ENCODE measurements around the gene NDUFB4. TPM values are rescaled to one million over a fixed set of nuclear protein-coding genes. Genes with fewer than 3 reads are reported as not detected.
A peak's percentile ranks its signal among the peaks of the same experiment; 100 is the strongest.

The NDUFB4 gene
- total and polyA plus RNA-seq, 7 experiments from 2014 or later, result 63.4 to 277 (median 78.0) TPM

DNA sequence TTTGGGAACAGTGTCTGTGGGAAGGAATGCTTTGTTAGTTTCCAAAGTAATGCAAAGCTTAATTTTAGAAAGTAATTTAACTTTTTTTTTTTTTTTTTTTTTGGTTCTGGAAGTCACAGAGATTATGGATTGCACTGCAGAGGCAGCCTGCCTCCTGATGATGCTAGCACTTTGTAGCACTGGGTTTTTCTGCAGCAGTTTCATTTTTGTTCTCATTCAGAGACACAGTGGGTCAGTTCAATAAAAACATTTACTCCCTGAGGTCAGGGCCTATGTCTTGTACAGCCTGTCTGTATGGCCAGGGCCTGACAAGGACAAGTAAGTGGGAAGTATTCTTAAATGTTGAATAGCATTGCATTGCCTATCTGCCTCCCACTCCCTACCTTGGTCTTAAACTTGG is 39.0 kb upstream of the NDUFB4 start:
- peak overlapping the region in 1 of 10 donors; percentile 22 for H3K4me3 Mint-ChIP-seq
- no peaks in the 10 kb centered on the region for H3K36me3 Mint-ChIP-seq
- DNase-seq (no peak), ATAC-seq (no peak)
- no peaks in the 10 kb centered on the region for H3K36me3 ChIP-seq (ENCODE audit: control insufficient read depth in 2 of 3, insufficient read depth in 3 of 3, low read length in 3 of 3)
- H3K27me3 Mint-ChIP-seq, result peaks cover 0 to 13% (median 11%) of the 10 kb centered on the region in 5 donors
- POLR2A ChIA-PET, result interaction anchor here (0.7 kb wide), 1 partner anchor 106 kb away, joined by 7 read pairs; no protein-coding TSS in a partner anchor
- intact Hi-C loops (cut with micrococcal nuclease), result no loop called here
- peak overlapping the region in 3 of 9 donors; percentile 26 to 90 (median 40) for H3K27ac Mint-ChIP-seq
- CTCF ChIA-PET, result interaction anchor here (0.7 to 9.7 kb wide), 8 partner anchors 10 to 314 kb away, joined by 3 to 114 read pairs (median 4); no protein-coding TSS in a partner anchor
- H3K27me3 ChIP-seq (ENCODE audit: control insufficient read depth in 2 of 2, insufficient read depth in 2 of 2, low read length in 2 of 2), result peaks cover 0 to 4% of the 10 kb centered on the region in 2 donors
- no peaks in the 10 kb centered on the region for H3K9me3 ChIP-seq (ENCODE audit: control insufficient read depth in 2 of 3, low read length in 3 of 3)
- H3K4me3 ChIP-seq (ENCODE audit: low read length), result no peak overlapping the region
- no peak overlapping the region for H3K27ac ChIP-seq (ENCODE audit: low read depth, low read length)
- H3K9me3 Mint-ChIP-seq, result peaks cover 0 to 1% (median 0%) of the 10 kb centered on the region in 11 donors
- peaks cover 6 to 23% (median 16%) of the 10 kb centered on the region in 7 donors for H3K4me1 Mint-ChIP-seq
- peaks cover 6% of the 10 kb centered on the region in 2 donors for H3K4me1 ChIP-seq (ENCODE audit: control insufficient read depth in 2 of 2, insufficient read depth in 2 of 2, low read length in 2 of 2)

DNA sequence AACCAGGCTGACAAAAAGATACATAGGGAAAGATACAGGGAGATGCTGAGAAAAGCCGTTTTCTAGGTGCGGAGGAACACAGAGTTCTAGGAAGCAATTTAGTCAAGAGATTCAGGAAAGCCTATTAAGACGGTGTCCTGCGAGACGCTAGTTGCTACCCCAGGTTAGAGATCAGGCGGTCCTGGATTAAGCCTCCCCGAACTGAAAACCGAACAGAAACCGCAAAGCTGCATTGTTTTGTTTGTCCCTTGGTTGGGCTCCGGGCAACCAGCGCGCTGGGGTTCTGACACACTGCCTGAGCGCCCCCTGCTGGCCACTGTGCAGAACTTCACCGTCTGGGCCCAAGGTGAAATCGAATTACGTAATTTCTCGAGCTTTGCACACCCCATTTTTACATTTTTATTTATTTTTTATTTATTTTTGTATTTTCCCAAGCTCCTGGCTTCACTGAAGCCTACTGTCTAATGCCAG is 37.3 kb upstream of the NDUFB4 start:
- peaks cover 6 to 23% (median 16%) of the 10 kb centered on the region in 7 donors for H3K4me1 Mint-ChIP-seq
- Histone ChIP-seq H3K36me3 (ENCODE audit: control insufficient read depth in 2 of 3, insufficient read depth in 3 of 3, low read length in 3 of 3) (no peaks in the 10 kb centered on the region), H3K9me3 (ENCODE audit: control insufficient read depth in 2 of 3, low read length in 3 of 3) (no peaks in the 10 kb centered on the region), H3K27ac (ENCODE audit: low read depth, low read length) (peak overlapping the region; percentile 58), H3K27me3 (ENCODE audit: control insufficient read depth in 2 of 2, insufficient read depth in 2 of 2, low read length in 2 of 2) (peaks cover 0 to 4% of the 10 kb centered on the region in 2 donors), H3K4me1 (ENCODE audit: control insufficient read depth in 2 of 2, insufficient read depth in 2 of 2, low read length in 2 of 2) (peaks cover 6% of the 10 kb centered on the region in 2 donors), H3K4me3 (ENCODE audit: low read length) (peak overlapping the region; percentile 61)
- no peaks in the 10 kb centered on the region for H3K36me3 Mint-ChIP-seq
- H3K4me3 Mint-ChIP-seq, result peak overlapping the region; percentile 75 to 87 (median 82)
- CTCF ChIA-PET, result interaction anchor here (0.6 to 9.7 kb wide), 31 partner anchors 8 to 1356 kb away, joined by 3 to 114 read pairs (median 3); partner anchors contain the start of gene NDUFB4
- H3K27me3 Mint-ChIP-seq, result peaks cover 0 to 13% (median 7%) of the 10 kb centered on the region in 5 donors
- DNase-seq (peak; percentile 80 to 89 (median 88)), ATAC-seq (peak; percentile 97)
- intact Hi-C loops (cut with micrococcal nuclease), result loop anchor here (1.0 to 2.0 kb wide), 8 partner anchors 52 to 667 kb away; partner anchors contain the start of genes LRRC58 (in 2 of the 2), GSK3B (in 1 of the 2), GTF2E1 (in 1 of the 2) and RABL3 (in 1 of the 2)
- H3K27ac Mint-ChIP-seq, result peak overlapping the region; percentile 54 to 91 (median 83)
- POLR2A ChIA-PET, result interaction anchor here (0.6 to 1.5 kb wide), 5 partner anchors 8 to 236 kb away, joined by 3 to 9 read pairs (median 3); partner anchors contain the start of gene NDUFB4
- H3K9me3 Mint-ChIP-seq, result peaks cover 0 to 1% (median 0%) of the 10 kb centered on the region in 11 donors

DNA sequence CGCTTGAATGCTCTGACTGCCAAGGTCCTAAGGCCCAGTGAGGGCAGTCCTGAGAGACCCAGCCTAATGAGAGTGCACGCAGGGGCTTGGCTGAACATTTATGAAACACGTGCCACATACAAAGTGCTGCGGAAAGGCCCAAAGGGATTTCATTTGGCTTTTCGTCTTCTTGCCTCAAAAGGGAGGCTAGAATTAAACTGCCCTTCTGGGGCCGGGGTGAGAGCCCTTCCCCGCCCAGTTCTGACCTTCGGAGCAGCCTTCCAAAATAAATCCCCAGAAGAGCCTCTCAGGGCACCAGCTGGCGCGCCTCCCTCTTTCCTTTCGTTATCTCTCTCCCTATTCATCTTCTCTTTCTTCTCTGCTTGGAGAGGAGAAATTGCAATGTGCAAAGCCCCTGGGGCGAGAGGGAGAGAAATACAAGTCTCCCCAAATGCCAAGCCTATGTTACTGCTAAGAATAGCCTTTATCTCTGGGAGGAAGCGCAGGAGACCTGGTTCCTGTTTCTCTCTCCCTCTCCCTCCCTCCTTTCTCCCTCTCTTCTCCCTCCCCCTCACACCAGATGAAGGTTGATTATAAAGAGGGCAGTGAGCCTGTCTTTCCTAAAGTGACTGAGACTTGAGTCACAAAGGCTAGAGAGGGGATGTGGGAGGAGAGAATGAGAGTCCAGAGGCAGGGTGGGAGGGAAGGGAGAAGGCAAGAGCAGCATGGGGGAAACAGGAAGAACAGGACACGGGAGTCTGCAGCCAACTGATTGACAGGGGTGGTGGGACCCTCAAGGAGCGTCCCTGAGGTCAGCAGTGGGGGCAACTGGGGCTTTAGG is 36.7 kb upstream of the NDUFB4 start:
- peaks cover 6% of the 10 kb centered on the region in 2 donors for H3K4me1 ChIP-seq (ENCODE audit: control insufficient read depth in 2 of 2, insufficient read depth in 2 of 2, low read length in 2 of 2)
- ChIA-PET POLR2A (interaction anchor here (0.6 to 1.5 kb wide), 5 partner anchors 8 to 236 kb away, joined by 3 to 9 read pairs (median 3); partner anchors contain the start of gene NDUFB4), CTCF (interaction anchor here (0.6 to 9.7 kb wide), 28 partner anchors 8 to 493 kb away, joined by 3 to 114 read pairs (median 3); partner anchors contain the start of gene NDUFB4)
- Mint-ChIP-seq H3K27me3 (peaks cover 0 to 18% (median 9%) of the 10 kb centered on the region in 5 donors), H3K27ac (peak overlapping the region in 8 of 9 donors; percentile 50 to 94 (median 82)), H3K9me3 (peaks cover 0 to 1% (median 0%) of the 10 kb centered on the region in 11 donors), H3K4me3 (peak overlapping the region; percentile 58 to 87 (median 76)), H3K36me3 (no peaks in the 10 kb centered on the region), H3K4me1 (peaks cover 6 to 23% (median 16%) of the 10 kb centered on the region in 7 donors)
- H3K36me3 ChIP-seq (ENCODE audit: control insufficient read depth in 2 of 3, insufficient read depth in 3 of 3, low read length in 3 of 3), result no peaks in the 10 kb centered on the region
- peak overlapping the region; percentile 58 for H3K27ac ChIP-seq (ENCODE audit: low read depth, low read length)
- peaks cover 0 to 4% of the 10 kb centered on the region in 2 donors for H3K27me3 ChIP-seq (ENCODE audit: control insufficient read depth in 2 of 2, insufficient read depth in 2 of 2, low read length in 2 of 2)
- DNase-seq (peak in 2 of 9 donors; percentile 9 to 10), ATAC-seq (peak; percentile 23)
- H3K9me3 ChIP-seq (ENCODE audit: control insufficient read depth in 2 of 3, low read length in 3 of 3), result no peaks in the 10 kb centered on the region
- intact Hi-C loops (cut with micrococcal nuclease), result loop anchor here (1.0 to 10.0 kb wide), 9 partner anchors 53 to 985 kb away; partner anchors contain the start of genes LRRC58 (in 2 of the 2), GSK3B (in 1 of the 2), GTF2E1 (in 1 of the 2) and POLQ (in 1 of the 2)
- H3K4me3 ChIP-seq (ENCODE audit: low read length), result peak overlapping the region; percentile 43

DNA sequence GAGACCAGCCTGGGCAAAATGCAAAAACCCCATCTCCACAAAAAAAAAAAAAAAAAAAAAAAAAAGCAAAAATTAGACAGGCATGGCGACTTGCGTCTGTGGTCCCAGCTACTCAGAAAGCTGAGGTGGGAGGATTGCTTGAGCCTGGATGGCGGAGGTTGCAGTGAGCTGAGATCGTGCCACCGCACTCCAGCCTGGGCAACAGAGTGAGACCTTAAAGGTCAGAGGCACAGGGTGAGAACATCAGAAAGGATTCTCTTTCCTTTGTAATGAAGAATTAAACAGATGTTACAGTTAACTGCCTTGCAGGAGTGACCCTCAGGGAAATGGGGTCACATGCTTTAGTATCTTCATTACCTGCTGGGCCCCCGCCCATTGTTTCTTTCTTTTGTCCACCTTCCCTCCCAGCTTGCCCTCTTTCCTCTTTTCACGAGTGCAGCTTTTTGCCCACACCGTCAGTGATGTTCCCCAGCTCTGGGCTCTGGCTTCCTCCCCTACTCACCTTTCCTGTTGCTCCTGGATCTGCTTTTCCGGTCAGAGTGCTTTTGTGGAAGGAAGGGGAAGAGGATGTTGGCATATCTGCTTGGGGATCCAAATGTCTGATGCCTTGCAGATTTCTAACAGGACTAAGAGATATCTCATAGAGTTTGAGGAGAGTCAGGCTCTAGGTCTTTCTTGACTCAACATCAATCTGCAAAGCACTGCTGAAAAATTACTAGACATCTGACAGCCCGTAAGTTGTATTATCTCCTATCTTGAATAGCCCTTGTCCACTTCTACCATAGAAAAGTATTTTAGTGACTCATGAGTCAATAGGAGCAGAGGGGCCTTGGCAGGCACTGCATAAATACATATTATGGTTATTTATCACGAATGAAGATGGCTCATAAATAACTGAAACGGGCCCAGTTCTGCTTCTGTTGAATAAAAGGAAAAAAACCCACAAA is 35.6 kb upstream of the NDUFB4 start:
- Histone ChIP-seq H3K27ac (ENCODE audit: low read depth, low read length) (no peak overlapping the region), H3K27me3 (ENCODE audit: control insufficient read depth in 2 of 2, insufficient read depth in 2 of 2, low read length in 2 of 2) (peaks cover 0 to 4% of the 10 kb centered on the region in 2 donors), H3K9me3 (ENCODE audit: control insufficient read depth in 2 of 3, low read length in 3 of 3) (no peaks in the 10 kb centered on the region), H3K4me3 (ENCODE audit: low read length) (no peak overlapping the region), H3K4me1 (ENCODE audit: control insufficient read depth in 2 of 2, insufficient read depth in 2 of 2, low read length in 2 of 2) (peaks cover 6% of the 10 kb centered on the region in 2 donors), H3K36me3 (ENCODE audit: control insufficient read depth in 2 of 3, insufficient read depth in 3 of 3, low read length in 3 of 3) (no peaks in the 10 kb centered on the region)
- H3K9me3 Mint-ChIP-seq, result peaks cover 0 to 1% (median 0%) of the 10 kb centered on the region in 11 donors
- DNase-seq (no peak), ATAC-seq (no peak)
- H3K27me3 Mint-ChIP-seq, result peaks cover 0 to 18% (median 9%) of the 10 kb centered on the region in 5 donors
- peak overlapping the region in 6 of 9 donors; percentile 33 to 80 (median 46) for H3K27ac Mint-ChIP-seq
- H3K4me3 Mint-ChIP-seq, result peak overlapping the region in 8 of 10 donors; percentile 4 to 51 (median 33)
- ChIA-PET CTCF (interaction anchor here (0.7 to 9.7 kb wide), 11 partner anchors 36 to 285 kb away, joined by 3 to 114 read pairs (median 5); partner anchors contain the start of genes GTF2E1, NDUFB4 and RABL3), POLR2A (no interaction called here)
- intact Hi-C loops (cut with micrococcal nuclease), result loop anchor here (1.0 to 10.0 kb wide), 5 partner anchors 36 to 984 kb away; partner anchors contain the start of genes NDUFB4 (in 2 of the 2), GTF2E1 (in 1 of the 2), POLQ (in 1 of the 2) and RABL3 (in 1 of the 2)
- H3K36me3 Mint-ChIP-seq, result no peaks in the 10 kb centered on the region
- H3K4me1 Mint-ChIP-seq, result peaks cover 6 to 23% (median 16%) of the 10 kb centered on the region in 7 donors

DNA sequence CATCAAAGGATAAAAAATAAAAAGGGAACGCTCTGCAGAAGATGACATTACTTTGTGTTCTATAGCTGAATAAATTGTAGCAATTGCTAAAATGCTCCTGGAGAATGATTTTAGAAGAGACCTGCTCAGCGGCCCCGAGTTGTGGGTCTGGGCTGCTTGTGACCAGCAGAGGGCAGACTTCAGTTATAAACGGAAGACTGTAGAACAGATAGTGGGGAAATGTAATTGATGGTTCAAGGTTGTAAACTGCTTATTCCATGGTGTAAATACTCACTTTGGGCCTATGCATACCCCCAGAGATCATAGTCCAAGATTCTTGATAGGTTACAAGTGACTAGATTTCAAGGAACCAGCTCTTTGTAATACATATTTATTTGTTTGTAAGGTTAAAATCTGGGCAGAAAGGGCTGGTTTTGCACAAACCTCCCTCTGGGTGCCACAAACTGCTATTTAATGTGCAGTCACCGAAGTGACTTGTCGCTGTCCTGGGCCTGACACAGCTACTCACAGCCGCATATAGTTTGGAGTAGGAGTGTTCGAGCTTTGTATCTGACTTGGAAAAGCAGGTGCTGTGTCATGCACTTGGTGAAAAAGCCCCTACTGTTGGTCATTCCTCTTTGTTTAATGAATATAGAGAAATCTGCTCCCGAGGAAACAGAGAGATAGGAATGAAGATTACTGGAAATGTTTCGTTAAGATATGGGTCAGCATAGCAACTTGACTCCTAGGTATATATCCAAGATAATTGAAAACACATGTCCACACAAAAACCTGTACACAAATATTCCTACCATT is 34.7 kb upstream of the NDUFB4 start:
- ATAC-seq (peak; percentile 61), DNase-seq (peak; percentile 38 to 75 (median 60))
- peaks cover 6 to 23% (median 16%) of the 10 kb centered on the region in 7 donors for H3K4me1 Mint-ChIP-seq
- Histone ChIP-seq H3K27me3 (ENCODE audit: control insufficient read depth in 2 of 2, insufficient read depth in 2 of 2, low read length in 2 of 2) (peaks cover 0 to 4% of the 10 kb centered on the region in 2 donors), H3K4me3 (ENCODE audit: low read length) (no peak overlapping the region), H3K27ac (ENCODE audit: low read depth, low read length) (no peak overlapping the region), H3K4me1 (ENCODE audit: control insufficient read depth in 2 of 2, insufficient read depth in 2 of 2, low read length in 2 of 2) (peaks cover 6% of the 10 kb centered on the region in 2 donors), H3K36me3 (ENCODE audit: control insufficient read depth in 2 of 3, insufficient read depth in 3 of 3, low read length in 3 of 3) (no peaks in the 10 kb centered on the region), H3K9me3 (ENCODE audit: control insufficient read depth in 2 of 3, low read length in 3 of 3) (no peaks in the 10 kb centered on the region)
- H3K27me3 Mint-ChIP-seq, result peaks cover 0 to 18% (median 9%) of the 10 kb centered on the region in 5 donors
- ChIA-PET POLR2A (interaction anchor here (0.7 kb wide), 1 partner anchor 230 kb away, joined by 5 read pairs; no protein-coding TSS in a partner anchor), CTCF (interaction anchor here (0.6 to 9.7 kb wide), 10 partner anchors 35 to 239 kb away, joined by 3 to 114 read pairs (median 5); partner anchors contain the start of genes GTF2E1, NDUFB4 and RABL3)
- H3K4me3 Mint-ChIP-seq, result peak overlapping the region in 6 of 10 donors; percentile 6 to 51 (median 33)
- H3K36me3 Mint-ChIP-seq, result no peaks in the 10 kb centered on the region
- peak overlapping the region in 5 of 9 donors; percentile 8 to 81 (median 52) for H3K27ac Mint-ChIP-seq
- peaks cover 0 to 1% (median 0%) of the 10 kb centered on the region in 11 donors for H3K9me3 Mint-ChIP-seq
- intact Hi-C loops (cut with micrococcal nuclease), result loop anchor here (1.0 to 10.0 kb wide), 5 partner anchors 35 to 983 kb away; partner anchors contain the start of genes NDUFB4 (in 2 of the 2), GTF2E1 (in 1 of the 2), POLQ (in 1 of the 2) and RABL3 (in 1 of the 2)
